IMR-90 (cell line): Measurements from ENCODE around the gene LANCL1. TPM values are rescaled to one million over a fixed set of nuclear protein-coding genes. Genes with fewer than 3 reads are reported as not detected.

Experiments
- ATAC-seq: fragments of 200-7000 bp; cut with Tn5 transposase; 2 replicates; pipeline ENCODE4 v1.9.1; 2020; ENCODE audit warnings: low read depth, mild to moderate bottlenecking, moderate library complexity
- BruUV-seq: library from RNA; stranded (reverse); fragments of 400-500 nt; replicated peaks from 2 replicates; lab custom pipeline; 2021; lab: Mats Ljungman, UMichigan
- CTCF ChIA-PET: fragments of 300-600 bp; formaldehyde crosslinking; extraction: SDS; loops from one replicate; lab custom pipeline; 2021; ENCODE audit warnings: antibody characterized with exemption; lab: Yijun Ruan, JAX
- POLR2A ChIA-PET: fragments of 300-600 bp; sonication (Branson Sonifier 250); formaldehyde crosslinking; loops from one replicate; lab custom pipeline; 2022; ENCODE audit warnings: antibody characterized with exemption; ENCODE audit not compliant: unreplicated experiment; lab: Charles Lee
- DNase-seq: peaks from one replicate; pipeline ENCODE4 v3.0.0; 2013
- H2AFZ ChIP-seq: replicated peaks from 2 replicates; pipeline ENCODE3; 2013; ENCODE audit warnings: low read length, mild to moderate bottlenecking; ENCODE audit not compliant: poor library complexity
- H2AK5ac ChIP-seq: 2 replicates; pipeline ENCODE4 v1.6.1; 2013; ENCODE audit warnings: low read depth, low read length, inconsistent platforms
- H2AK9ac ChIP-seq: replicated peaks from 2 replicates; pipeline ENCODE3; 2013; ENCODE audit warnings: mild to moderate bottlenecking, low read depth, low read length, moderate library complexity; ENCODE audit not compliant: poor library complexity
- H2BK120ac ChIP-seq: 2 replicates; pipeline ENCODE4 v1.6.1; 2013; ENCODE audit warnings: low read depth, low read length, inconsistent platforms
- H2BK15ac ChIP-seq: 3 replicates; pipeline ENCODE4 v1.6.1; 2013; ENCODE audit warnings: low read depth, low read length, inconsistent platforms
- H2BK20ac ChIP-seq: 2 replicates; pipeline ENCODE4 v1.6.1; 2013; ENCODE audit warnings: low read depth, mild to moderate bottlenecking, inconsistent platforms, low read length, moderate library complexity
- H2BK5ac ChIP-seq: 2 replicates; pipeline ENCODE4 v1.6.1; 2013; ENCODE audit warnings: mild to moderate bottlenecking, low read depth, low read length, inconsistent platforms; ENCODE audit not compliant: poor library complexity, severe bottlenecking
- H3K14ac ChIP-seq: replicated peaks from 2 replicates; pipeline ENCODE4 v1.6.1; 2013; ENCODE audit warnings: low read depth, low read length, inconsistent platforms
- H3K18ac ChIP-seq: 2 replicates; pipeline ENCODE4 v1.6.1; 2013; ENCODE audit warnings: low read depth, low read length, control low read depth
- H3K23ac ChIP-seq: 2 replicates; pipeline ENCODE4 v1.6.1; 2013; ENCODE audit warnings: low read depth, low read length, inconsistent platforms
- H3K27ac ChIP-seq: 2 replicates; pipeline ENCODE4 v1.5.1; 2013; ENCODE audit warnings: mild to moderate bottlenecking, control low read depth, low read length; ENCODE audit not compliant: insufficient read depth
- H3K27me3 ChIP-seq: 2 replicates; pipeline ENCODE4 v1.6.1; 2013; ENCODE audit warnings: low read length; ENCODE audit not compliant: control insufficient read depth, insufficient read depth
- H3K36me3 ChIP-seq: 2 replicates; pipeline ENCODE4 v1.6.1; 2013; ENCODE audit warnings: low read length, mixed read lengths; ENCODE audit not compliant: control insufficient read depth, insufficient read depth
- H3K4ac ChIP-seq: 2 replicates; pipeline ENCODE4 v1.6.1; 2013; ENCODE audit warnings: low read depth, low read length, inconsistent platforms
- H3K4me1 ChIP-seq: 2 replicates; pipeline ENCODE4 v1.6.1; 2013; ENCODE audit warnings: low read length, mixed read lengths; ENCODE audit not compliant: control insufficient read depth, insufficient read depth
- H3K4me2 ChIP-seq: 2 replicates; pipeline ENCODE4 v1.6.1; 2013; ENCODE audit warnings: low read depth, mild to moderate bottlenecking, control low read depth, low read length, moderate library complexity
- H3K4me3 ChIP-seq: 2 replicates; pipeline ENCODE4 v1.5.1; 2013; ENCODE audit warnings: low read depth, mild to moderate bottlenecking, control low read depth, low read length, moderate library complexity; ENCODE audit not compliant: insufficient read depth
- H3K56ac ChIP-seq: 2 replicates; pipeline ENCODE4 v1.6.1; 2013; ENCODE audit warnings: low read length, inconsistent platforms; ENCODE audit not compliant: insufficient read depth; ENCODE audit errors: extremely low read depth
- H3K79me1 ChIP-seq, 2 experiments: 2 replicates each; pipeline ENCODE4 v1.6.1; 2013; ENCODE audit warnings: low read length in 2 of 2, inconsistent platforms in 1 of 2, low read depth in 1 of 2
- H3K9ac ChIP-seq: 2 replicates; pipeline ENCODE4 v1.6.1; 2013; ENCODE audit warnings: low read depth, low read length, control low read depth
- H3K9me1 ChIP-seq: 2 replicates; pipeline ENCODE4 v1.6.1; 2013; ENCODE audit warnings: low read length, inconsistent platforms; ENCODE audit not compliant: insufficient read depth
- H3K9me3 ChIP-seq: 2 replicates; pipeline ENCODE4 v1.6.1; 2013; ENCODE audit warnings: low read length; ENCODE audit not compliant: control insufficient read depth, insufficient read depth
- H4K20me1 ChIP-seq: 2 replicates; pipeline ENCODE4 v1.6.1; 2013; ENCODE audit warnings: low read length, inconsistent platforms; ENCODE audit not compliant: insufficient read depth
- H4K5ac ChIP-seq: 2 replicates; pipeline ENCODE4 v1.6.1; 2013; ENCODE audit warnings: mild to moderate bottlenecking, low read depth, low read length, control low read depth
- H4K8ac ChIP-seq, 2 experiments: 2 replicates each; pipeline ENCODE4 v1.6.1; 2013; ENCODE audit warnings: low read depth in 2 of 2, low read length in 2 of 2, control low read depth in 1 of 2, inconsistent platforms in 1 of 2
- H4K91ac ChIP-seq: 2 replicates; pipeline ENCODE4 v1.6.1; 2013; ENCODE audit warnings: low read depth, low read length, inconsistent platforms; ENCODE audit not compliant: insufficient read depth
- CTCF ChIP-seq: conservative IDR thresholded peaks from 2 replicates; pipeline ENCODE4 v1.5.1; 2012; ENCODE audit warnings: mild to moderate bottlenecking, low read depth, low read length, improper control_type of control experiment
- WGBS, 2 experiments: methylation state at CpG; one replicate each; pipeline versions ENCODE4 v1.1.5 to v1.1.7; 2013; ENCODE audit warnings: missing lambda C conversion rate in 2 of 2; ENCODE audit not compliant: insufficient read length in 1 of 2; ENCODE audit errors: extremely low coverage in 2 of 2; 5-methylcytosine and 5-hydroxymethylcytosine counted together
- dilution Hi-C: fragments of 300-500 bp; cut with HindIII; formaldehyde crosslinking; loops from one replicate; pipeline ENCODE4 v1.14.3; 2018; ENCODE audit warnings: low sequenced_read_pairs; ENCODE audit not compliant: unreplicated experiment
- in situ Hi-C: fragments of 300-500 bp; cut with MboI; formaldehyde crosslinking; loops from 3 replicates; pipeline ENCODE4 v1.14.3; 2019; ENCODE audit warnings: low sequenced_read_pairs, inconsistent platforms, mixed read lengths
- intact Hi-C: fragments of 100-400 bp; cut with micrococcal nuclease; formaldehyde crosslinking; loops from 2 replicates; pipeline ENCODE4 v1.10.0; 2022
- polyA plus RNA-seq, 3 experiments: library from polyadenylated mRNA; depleted of rRNA; stranded (reverse); fragments of >200 nt; gene quantifications; 2 replicates each; pipeline ENCODE4 v1.2.3, GENCODE V29; 2012; ENCODE audit warnings: low replicate concordance in 1 of 3
- total RNA-seq: library from RNA; depleted of rRNA; stranded (reverse); fragments of >200 nt; gene quantifications from 2 replicates; pipeline ENCODE4 v1.2.3, GENCODE V29; 2012

Gene LANCL1
- total and polyA plus RNA-seq, 2 of the 4 experiments (the other 2 are of a cell fraction) = 29.7 to 53.8 TPM

- H3K4ac ChIP-seq = no peak overlapping the region
- intact Hi-C loops = no loop called here
- H3K4me2 ChIP-seq = no peak overlapping the region
- H2AFZ ChIP-seq = no peak overlapping the region
- in situ Hi-C loops = no loop called here
- H3K56ac ChIP-seq = no peak overlapping the region
- H4K20me1 ChIP-seq = no peaks in the 10 kb centered on the region
- H3K9ac ChIP-seq = no peak overlapping the region
- no peaks in the 10 kb centered on the region for H3K9me1 ChIP-seq
- H2BK20ac ChIP-seq = no peak overlapping the region
- H3K23ac ChIP-seq = no peak overlapping the region
- BruUV-seq = no TSS peak
- no peaks in the 10 kb centered on the region for H3K4me1 ChIP-seq
- H2BK5ac ChIP-seq = no peak overlapping the region
- no peaks in the 10 kb centered on the region for H3K27me3 ChIP-seq
- no peak for DNase-seq
- H2AK9ac ChIP-seq = no peak overlapping the region
- no peak overlapping the region for H3K18ac ChIP-seq
- no peak overlapping the region for H2BK15ac ChIP-seq
- WGBS, 2 experiments = no CpG with 5 or more reads among the region's 4 CpGs
- no peak overlapping the region for H3K14ac ChIP-seq
- H2BK120ac ChIP-seq = no peak overlapping the region
- POLR2A ChIA-PET = no interaction called here
- no peaks in the 10 kb centered on the region for H3K9me3 ChIP-seq
- H3K27ac ChIP-seq = no peak overlapping the region
- TF ChIP-seq CTCF = no peak
- H4K5ac ChIP-seq = no peak overlapping the region
- dilution Hi-C loops = no loop called here
- no peak overlapping the region for H3K4me3 ChIP-seq
- no peak overlapping the region for H2AK5ac ChIP-seq
- no peak overlapping the region for H4K8ac ChIP-seq
- no peak overlapping the region for H4K91ac ChIP-seq
- H3K36me3 ChIP-seq = no peaks in the 10 kb centered on the region
- CTCF ChIA-PET = interaction anchor here (1.0 kb wide), 1 partner anchor 14 kb away, joined by 4 read pairs; no protein-coding TSS in a partner anchor
- ATAC-seq = no peak
- no peaks in the 10 kb centered on the region for H3K79me1 ChIP-seq
Observed at GRCh38 chr2:210517264-210517663, 40.7 kb upstream of the LANCL1 start.
